GM20431 (cell line): ENCODE data around the gene WHAMM.

Source experiments
- in situ Hi-C: fragments of 300-500 bp; cut with MseI, MboI; formaldehyde crosslinking; loops from one replicate; pipeline ENCODE4 v1.15.0; 2020; ENCODE audit warnings: low sequenced_read_pairs; ENCODE audit not compliant: unreplicated experiment

WHAMM gene

GRCh38 chr15:82833362-82833682 is 23.9 kb downstream of the WHAMM start:
- in situ Hi-C loops = no loop called here

DNA sequence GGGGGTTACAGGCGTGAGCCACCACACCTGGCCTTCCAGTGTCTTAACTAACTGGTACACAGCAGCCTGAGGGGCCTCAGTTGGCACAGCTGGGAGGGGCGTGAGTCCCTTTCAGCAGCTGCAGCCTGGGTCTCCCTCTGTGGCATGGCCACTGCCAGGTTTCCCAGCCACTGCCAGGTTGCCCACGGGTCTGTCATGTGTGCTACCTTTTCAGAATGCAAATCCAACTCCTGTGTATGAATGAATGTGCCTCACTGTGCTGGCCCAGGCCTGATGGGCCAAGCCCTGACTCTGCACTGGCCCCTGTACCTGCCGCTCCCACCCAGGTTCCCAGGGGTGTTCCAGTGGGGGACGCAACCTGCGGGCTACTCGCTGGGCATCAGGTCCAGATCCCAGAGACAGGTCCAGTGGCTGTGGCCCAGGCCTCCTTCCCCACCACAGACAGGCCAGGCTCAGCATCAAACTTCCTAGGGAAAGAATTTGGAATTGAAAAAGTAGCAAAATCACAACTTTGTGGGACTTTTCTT is 26.0 kb downstream of the WHAMM start:
- in situ Hi-C loops = no loop called here

DNA sequence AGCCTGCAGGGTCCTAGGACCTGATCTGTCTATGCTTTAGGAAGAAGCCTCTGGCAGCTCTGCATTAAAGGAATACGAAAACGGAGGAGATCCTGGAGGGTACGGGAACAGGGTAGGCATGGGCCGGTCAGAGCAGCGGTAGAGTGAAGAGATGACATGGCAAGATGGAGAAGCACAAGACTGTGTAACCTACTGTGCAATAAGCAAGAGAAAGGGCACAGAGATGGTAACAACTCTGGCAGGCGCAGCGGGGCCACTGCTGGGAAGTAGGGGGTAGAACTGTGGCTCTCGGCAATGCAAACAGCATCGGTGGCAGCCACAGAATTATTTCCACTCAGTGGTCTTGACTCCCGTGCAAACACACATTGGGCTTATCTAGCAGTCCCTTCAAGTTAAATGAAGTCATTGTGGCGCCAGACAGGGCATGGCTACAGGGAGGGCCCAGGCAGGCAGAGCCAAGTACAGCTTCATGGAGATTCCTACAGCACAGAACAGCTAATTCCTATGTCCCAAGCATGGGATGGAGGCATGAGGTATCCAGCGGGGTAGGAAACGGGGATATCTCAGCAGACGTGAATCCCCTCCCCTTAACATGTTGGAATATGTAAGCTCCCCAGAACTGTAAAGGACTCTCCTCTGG is 28.8 kb downstream of the WHAMM start:
- in situ Hi-C loops = no loop called here

DNA sequence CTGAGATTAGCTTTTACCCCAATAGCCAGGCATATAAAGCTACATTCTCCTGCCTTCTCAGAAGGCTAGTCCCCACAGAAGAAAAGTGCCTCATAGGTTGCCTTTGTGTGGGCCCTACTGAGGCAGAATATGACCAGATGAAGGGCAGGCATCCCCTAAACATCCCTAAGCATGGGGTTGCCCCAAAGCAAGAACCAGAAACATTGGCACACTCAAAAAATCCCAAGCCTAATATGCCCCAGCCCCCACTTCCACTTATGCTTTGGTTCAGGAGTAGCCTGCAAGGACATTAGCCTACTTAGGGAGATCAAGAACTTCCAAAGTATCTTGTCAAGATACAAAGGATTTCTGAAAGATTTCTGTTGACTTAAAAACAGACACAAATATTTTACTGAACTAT is 29.7 kb downstream of the WHAMM start:
- in situ Hi-C loops = no loop called here

GRCh38 chr15:82840166-82840565 is 30.7 kb downstream of the WHAMM start:
- in situ Hi-C loops = no loop called here

DNA sequence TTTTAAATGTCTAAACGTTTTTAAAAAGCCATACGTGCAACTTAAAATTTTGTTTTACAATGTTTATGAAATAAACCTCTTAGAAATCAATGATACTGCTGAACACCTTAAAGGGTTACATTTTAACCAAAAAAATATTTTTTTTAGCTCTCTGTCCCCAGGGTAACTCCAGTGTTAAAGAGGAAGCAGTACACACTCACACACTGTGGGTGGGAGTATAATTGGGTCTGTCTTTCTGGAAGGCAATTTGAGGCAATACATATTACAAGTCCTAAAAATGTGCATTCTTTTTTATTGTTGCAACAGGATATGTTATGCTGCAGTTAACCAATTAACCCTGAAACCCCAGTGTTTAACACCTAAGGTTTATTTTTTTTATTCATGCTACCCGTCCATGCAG is 34.1 kb downstream of the WHAMM start:
- in situ Hi-C loops = no loop called here

GRCh38 chr15:82845686-82846085 is 36.3 kb downstream of the WHAMM start:
- in situ Hi-C loops = no loop called here

- in situ Hi-C loops = no loop called here
Measured at GRCh38 chr15:82846621-82847020, 37.2 kb downstream of the WHAMM start.

GRCh38 chr15:82847703-82848102 is 38.3 kb downstream of the WHAMM start:
- in situ Hi-C loops = no loop called here

DNA sequence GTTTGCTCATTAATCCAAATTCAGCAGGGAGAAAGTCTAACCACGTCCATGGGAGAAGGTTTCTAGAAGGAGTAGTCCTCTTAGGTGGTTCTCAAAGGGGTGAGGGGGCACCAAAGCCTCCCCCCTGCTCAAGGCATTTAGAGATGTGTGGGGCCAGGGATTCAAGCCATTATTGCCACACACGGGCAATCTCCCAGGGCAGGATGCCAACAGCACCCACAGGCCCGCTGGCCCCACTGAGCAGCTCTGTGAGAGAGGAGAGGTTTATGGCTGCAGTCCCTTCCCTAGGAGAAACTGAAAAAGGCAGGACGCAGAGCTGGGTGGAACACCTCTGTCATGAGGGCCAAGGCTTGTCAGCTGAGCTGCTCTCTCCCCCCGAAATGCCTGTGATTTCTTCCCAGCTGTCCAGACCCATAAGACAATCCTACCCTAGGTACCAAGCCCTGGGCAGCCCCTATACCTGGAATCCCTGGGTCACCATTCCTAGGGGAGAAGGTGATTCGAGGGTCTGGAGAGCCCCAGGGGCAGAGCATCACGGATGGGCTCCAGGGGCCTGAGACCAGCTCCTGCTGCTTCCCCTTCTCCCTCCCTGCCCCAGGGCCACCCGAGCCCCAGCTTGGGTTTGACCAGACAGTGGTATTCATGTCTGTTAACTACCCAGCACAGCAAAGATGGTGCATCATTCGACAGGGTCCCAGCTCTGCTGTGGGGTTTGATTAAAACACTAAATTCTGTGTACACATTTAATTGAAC is 39.0 kb downstream of the WHAMM start:
- in situ Hi-C loops = no loop called here

DNA sequence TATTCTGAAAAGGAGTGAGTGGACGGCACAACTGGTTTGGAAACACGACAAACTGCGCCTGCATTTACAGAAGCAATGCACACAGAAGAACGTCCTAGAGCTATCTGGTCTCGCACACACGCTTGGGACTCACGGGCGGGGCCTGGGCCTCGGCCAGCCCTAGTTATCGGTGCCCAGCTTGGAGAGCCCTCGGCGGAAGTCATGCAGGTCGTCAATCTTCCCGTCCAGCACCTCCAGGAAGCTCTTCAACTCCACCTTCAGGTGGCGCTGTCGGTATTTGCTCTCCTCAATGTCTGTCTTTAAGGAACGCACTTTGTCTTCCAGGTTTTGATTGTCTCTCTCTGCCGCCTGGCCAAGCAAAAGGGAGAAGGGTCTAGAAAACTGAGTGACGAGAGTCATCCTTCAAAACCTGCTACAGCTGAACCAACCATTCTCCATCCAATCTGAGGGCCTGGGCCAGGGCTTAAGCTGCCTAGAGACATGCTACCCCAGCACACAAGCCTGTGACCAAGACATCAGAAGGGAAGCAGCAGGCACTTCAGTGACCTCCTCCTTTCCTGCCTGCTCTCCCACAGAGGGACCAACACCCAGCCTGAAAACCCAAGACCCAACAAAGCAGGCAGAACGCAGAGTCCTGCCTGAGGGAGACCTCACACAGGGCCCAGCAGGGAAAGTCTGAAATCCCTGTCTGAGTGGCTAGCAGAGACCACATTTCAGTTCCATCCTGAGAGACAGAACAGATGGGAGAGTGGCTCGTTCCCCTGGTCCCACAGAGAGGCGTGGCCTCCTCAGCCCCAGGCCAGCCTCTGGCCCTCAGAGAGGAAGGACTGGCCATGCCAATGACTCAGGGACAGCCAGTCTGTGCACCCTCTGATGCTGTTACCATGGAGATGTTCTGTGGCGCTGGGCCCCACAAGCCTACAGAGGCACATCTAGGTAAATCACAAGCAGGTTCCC is 40.4 kb downstream of the WHAMM start:
- in situ Hi-C loops = no loop called here

DNA sequence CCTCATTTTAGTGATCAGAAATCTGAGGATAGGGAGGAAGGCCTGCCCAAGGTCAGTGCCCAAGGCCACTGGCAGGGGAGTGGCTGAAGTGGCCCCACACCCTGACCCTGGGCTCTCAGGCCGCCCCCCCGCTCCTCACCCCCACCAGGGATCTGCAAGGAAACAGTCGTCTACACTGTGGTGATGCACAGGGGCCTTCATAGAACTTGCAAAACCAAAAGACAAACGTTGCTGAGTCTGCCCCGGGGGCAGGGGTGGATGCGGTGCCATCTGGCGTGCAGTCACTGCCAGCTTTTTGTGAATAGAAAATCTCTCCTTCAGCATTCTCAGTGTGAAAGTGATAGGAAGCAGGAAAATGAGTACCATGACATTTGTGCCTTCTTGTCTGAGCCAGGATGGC is 41.3 kb downstream of the WHAMM start:
- in situ Hi-C loops = no loop called here

DNA sequence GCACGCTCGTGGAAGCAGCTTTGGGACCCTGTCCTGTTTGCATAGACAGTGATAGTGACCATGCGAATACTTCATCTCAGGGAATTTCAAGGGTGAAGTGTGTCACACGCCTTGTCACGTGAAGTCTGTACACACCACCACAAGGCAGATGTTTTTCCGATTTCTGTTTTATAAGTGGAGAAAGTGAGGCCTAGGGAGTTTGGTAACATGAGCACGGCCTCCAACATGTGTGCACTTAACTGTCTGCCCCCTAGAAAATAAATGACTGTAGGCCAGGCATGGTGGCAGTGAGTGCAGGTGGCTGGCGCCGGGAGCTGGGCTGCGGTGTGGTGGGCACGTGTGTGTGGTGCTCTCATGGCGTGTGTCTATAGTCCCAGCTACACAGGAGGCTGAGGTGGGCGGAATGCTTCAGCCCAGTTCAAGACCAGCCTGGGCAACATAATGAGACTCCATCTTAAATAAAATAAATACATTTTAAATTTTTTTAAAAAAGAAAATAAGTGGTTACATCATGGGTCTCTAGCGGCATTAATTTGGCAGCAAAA is 42.0 kb downstream of the WHAMM start:
- in situ Hi-C loops = no loop called here

GRCh38 chr15:82851981-82852511 is 42.6 kb downstream of the WHAMM start:
- in situ Hi-C loops = no loop called here

- in situ Hi-C loops = no loop called here
Measured at GRCh38 chr15:82852941-82853561, 43.6 kb downstream of the WHAMM start.

DNA sequence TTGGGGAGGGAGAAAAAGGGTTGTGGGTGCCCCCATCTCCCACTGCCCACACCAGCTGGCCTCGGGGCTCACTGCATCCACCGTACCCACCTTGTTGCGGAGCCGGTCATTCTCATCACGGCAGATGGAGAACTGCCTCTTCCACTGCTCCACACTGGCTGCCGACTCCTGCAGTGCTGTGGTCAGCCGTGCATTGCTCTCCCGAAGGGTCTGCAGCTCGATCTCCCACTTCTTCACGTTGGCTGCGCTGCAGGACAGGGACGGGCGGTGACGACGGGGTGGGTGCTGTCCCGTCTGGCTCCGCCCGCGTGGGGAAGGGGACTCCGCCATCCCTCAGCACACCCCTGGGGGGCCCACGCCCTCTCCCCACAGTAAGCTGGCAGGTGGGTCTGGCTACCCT is 45.1 kb downstream of the WHAMM start:
- in situ Hi-C loops = no loop called here

DNA sequence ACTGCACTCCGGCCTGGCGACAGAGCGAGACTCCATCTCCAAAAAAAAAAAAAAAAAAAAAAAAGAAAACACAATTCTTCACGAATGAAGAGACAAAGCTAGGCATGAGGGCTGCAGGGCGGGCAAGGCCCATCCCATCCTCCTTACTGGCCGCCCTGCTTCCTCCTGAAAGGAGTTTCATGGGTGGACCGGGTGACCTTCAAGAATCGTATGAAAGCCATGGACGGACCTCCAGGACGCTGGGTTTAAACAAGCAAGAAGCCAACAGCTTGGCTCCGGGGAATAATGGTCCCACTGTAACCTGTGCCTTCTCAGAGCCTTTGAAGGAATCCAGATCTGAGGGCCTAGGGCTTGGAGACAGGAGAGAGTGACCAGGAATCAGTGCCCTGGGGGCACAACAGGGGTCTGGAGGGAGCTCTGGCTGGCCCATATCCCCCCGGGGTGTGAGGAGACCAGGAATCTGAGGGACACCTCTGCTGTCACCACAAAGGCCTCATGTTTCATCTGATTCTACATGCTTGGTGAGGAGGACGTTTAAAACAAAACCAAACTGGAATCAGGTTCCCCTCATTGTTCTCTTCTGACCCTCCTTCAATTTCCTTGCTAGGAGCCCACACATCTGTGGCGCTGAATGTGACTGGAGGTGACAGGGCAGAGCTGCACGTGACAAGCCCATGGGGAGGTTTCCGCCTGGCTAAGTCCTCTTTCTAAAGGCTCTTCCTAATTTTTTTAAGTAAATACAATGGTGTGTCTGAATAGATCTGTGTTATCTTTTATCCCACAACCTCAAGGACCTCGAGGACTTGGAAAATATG is 46.1 kb downstream of the WHAMM start:
- in situ Hi-C loops = no loop called here

- in situ Hi-C loops = no loop called here
Measured at GRCh38 chr15:82856397-82857170, 47.2 kb downstream of the WHAMM start.
